Ovary (tissue), 3 donors: Measurements from ENCODE around the gene DLK1.

Source experiments
- CTCF ChIP-seq, 3 donors: fragments of 450-650 bp in 2 of 3; fragments of 200-600 bp in 1 of 3; IDR thresholded peaks; one replicate each; pipeline versions ENCODE4 v1.5.1 to v1.8.0; 2016 to 2022; ENCODE audit warnings: antibody characterized with exemption in 3 of 3, mild to moderate bottlenecking in 1 of 3
- EP300 ChIP-seq: sonication (generic); formaldehyde crosslinking; IDR thresholded peaks from one replicate; pipeline ENCODE4 v1.6.1; 2017; ENCODE audit warnings: antibody characterized with exemption
- donor health status: DM: no; HTN: no; CAD: no.

- no peak for TF ChIP-seq CTCF (IDR thresholded peaks at IDR 0.05)
- TF ChIP-seq EP300 = no peak
These were observed 53.0 kb downstream of the DLK1 start for GRCh38 chr14:100779691-100780080.
